22Rv1 (cell line): Measurements from ENCODE around the gene PPM1F.
"Not testable (repeated sequence)": the region's sequence is repeated elsewhere in the genome, so short reads cannot be mapped to it uniquely, and the experiment has no call there.

Source experiments
- ZFX ChIP-seq: fragments of 450-650 bp; IDR thresholded peaks from 2 replicates; pipeline ENCODE4 v1.6.1; 2017; ENCODE audit warnings: antibody characterized with exemption, borderline replicate concordance
- TF ChIP-seq, protein P1 (sequence below): fragments of 450-650 bp; IDR thresholded peaks from 2 replicates; pipeline ENCODE4 v1.5.1; 2017; ENCODE audit warnings: mild to moderate bottlenecking

DNA sequence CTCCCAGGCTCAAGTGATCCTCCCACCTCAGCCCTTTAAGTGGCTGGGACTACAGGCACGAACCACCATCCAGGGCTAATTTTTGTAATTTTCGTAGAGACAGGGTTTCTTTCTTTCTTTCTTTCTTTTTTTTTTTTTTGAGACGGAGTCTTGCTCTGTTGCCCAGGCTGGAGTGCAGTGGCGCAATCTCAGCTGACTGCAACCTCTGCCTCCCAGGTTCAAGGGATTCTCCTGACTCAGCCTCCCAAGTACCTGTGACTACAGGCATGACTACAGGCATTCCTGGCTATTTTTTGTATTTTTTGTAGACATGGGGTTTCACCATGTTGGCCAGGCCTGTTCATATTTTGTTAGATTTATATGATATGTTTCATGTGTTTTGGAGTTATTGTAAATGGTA is 56.4 kb downstream of the PPM1F start:
- TF ChIP-seq, protein P1, sequence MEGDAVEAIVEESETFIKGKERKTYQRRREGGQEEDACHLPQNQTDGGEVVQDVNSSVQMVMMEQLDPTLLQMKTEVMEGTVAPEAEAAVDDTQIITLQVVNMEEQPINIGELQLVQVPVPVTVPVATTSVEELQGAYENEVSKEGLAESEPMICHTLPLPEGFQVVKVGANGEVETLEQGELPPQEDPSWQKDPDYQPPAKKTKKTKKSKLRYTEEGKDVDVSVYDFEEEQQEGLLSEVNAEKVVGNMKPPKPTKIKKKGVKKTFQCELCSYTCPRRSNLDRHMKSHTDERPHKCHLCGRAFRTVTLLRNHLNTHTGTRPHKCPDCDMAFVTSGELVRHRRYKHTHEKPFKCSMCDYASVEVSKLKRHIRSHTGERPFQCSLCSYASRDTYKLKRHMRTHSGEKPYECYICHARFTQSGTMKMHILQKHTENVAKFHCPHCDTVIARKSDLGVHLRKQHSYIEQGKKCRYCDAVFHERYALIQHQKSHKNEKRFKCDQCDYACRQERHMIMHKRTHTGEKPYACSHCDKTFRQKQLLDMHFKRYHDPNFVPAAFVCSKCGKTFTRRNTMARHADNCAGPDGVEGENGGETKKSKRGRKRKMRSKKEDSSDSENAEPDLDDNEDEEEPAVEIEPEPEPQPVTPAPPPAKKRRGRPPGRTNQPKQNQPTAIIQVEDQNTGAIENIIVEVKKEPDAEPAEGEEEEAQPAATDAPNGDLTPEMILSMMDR, result not testable (repeated sequence)
- TF ChIP-seq ZFX, result not testable (repeated sequence)
